ENCODE measurements around the gene SPAG16. TPM values are rescaled to one million over a fixed set of nuclear protein-coding genes. Genes with fewer than 3 reads are reported as not detected.

Gene SPAG16
- total RNA-seq, 2 experiments from 2014 or later, result 11.1 to 12.5 TPM

DNA sequence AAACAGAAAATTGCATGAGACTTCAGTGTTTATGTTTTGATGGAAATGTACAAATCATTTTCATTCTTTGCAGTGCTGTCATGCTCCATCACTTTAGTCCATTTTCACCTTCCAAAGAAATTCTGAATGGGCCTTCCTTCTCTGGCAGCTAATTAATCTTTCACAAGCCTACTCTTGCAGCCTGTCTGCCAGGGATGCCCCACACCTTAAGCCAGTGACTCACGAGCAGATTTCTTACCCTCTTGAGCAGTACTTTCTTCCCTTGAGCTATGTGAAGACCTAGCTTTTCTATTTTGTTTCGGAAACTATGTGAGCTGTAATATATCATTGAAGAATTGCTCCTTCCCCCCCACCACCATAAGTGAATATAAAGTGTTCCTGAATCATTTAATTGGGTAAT is 722.3 kb downstream of the SPAG16 start:
- no peaks in the 10 kb centered on the region for H3K4me1 Mint-ChIP-seq (ENCODE audit: low read depth)
- no peaks in the 10 kb centered on the region for H3K27me3 Mint-ChIP-seq (ENCODE audit: low read depth)
- no peaks in the 10 kb centered on the region for H3K9me3 Mint-ChIP-seq (ENCODE audit: insufficient read depth)
- ChIA-PET CTCF (no interaction called here), POLR2A (no interaction called here)
- ATAC-seq (no peak), DNase-seq (no peak)
- no peak overlapping the region for H3K4me3 Mint-ChIP-seq
- no peak overlapping the region for H3K27ac Mint-ChIP-seq
- no peaks in the 10 kb centered on the region for H3K36me3 Mint-ChIP-seq (ENCODE audit: low read depth)

DNA sequence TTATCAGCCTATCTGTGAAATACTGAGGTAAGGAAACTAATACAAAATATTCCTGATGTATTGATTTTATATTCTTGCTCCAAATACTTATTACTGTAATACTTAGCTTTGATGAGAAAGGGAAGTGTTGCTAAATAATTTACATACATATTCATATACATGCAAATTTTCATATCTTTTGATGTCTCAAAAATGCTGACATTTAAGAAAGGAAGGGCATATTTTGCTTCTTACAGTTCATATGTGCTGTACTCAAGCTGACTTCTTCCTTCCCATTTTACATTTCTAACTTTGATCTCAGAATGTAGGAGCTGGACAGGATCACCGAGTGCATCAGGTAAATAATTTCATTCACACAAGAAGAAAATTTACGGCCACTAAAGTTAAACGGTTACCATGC is 727.4 kb downstream of the SPAG16 start:
- Mint-ChIP-seq H3K36me3 (ENCODE audit: low read depth) (no peaks in the 10 kb centered on the region), H3K27ac (no peak overlapping the region), H3K27me3 (ENCODE audit: low read depth) (no peaks in the 10 kb centered on the region), H3K4me3 (no peak overlapping the region), H3K4me1 (ENCODE audit: low read depth) (no peaks in the 10 kb centered on the region), H3K9me3 (ENCODE audit: insufficient read depth) (no peaks in the 10 kb centered on the region)
- ChIA-PET POLR2A (no interaction called here), CTCF (no interaction called here)
- no peak for ATAC-seq
- DNase-seq, result no peak

DNA sequence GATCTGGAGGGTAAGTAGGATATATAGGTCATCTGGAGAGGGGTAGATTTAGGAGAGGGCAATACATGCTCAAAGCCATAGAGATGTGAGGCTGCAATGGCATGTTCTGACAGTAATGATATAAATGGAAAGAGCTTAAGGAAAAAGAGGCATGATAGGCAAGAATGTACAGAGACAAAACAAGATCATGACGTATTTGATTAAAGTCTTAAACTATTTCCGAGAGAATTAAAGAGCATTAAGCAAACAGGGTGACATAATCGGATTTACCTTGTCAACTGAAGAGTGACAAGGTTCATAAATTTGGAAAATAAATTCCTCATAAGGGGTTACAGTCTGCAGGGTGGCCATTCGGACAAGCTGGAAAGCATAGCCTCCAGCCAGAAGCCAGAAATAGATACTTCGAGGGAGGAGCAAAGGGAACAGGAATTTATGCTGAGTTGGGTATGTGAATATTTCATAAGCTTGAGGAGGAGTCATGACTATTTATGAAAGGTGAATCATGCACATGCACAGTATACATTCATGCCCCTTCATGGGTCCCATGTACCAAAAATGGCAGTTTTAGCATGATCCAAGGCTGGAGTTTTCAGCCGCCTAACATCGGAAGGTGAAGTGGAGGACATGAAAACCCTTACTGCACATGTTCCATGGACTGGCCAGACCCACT is 730.4 kb downstream of the SPAG16 start:
- Mint-ChIP-seq H3K27me3 (ENCODE audit: low read depth) (no peaks in the 10 kb centered on the region), H3K27ac (no peak overlapping the region), H3K9me3 (ENCODE audit: insufficient read depth) (no peaks in the 10 kb centered on the region), H3K4me1 (ENCODE audit: low read depth) (no peaks in the 10 kb centered on the region), H3K4me3 (no peak overlapping the region), H3K36me3 (ENCODE audit: low read depth) (no peaks in the 10 kb centered on the region)
- no peak for DNase-seq
- no peak for ATAC-seq
- CTCF ChIA-PET, result no interaction called here
- POLR2A ChIA-PET, result no interaction called here

DNA sequence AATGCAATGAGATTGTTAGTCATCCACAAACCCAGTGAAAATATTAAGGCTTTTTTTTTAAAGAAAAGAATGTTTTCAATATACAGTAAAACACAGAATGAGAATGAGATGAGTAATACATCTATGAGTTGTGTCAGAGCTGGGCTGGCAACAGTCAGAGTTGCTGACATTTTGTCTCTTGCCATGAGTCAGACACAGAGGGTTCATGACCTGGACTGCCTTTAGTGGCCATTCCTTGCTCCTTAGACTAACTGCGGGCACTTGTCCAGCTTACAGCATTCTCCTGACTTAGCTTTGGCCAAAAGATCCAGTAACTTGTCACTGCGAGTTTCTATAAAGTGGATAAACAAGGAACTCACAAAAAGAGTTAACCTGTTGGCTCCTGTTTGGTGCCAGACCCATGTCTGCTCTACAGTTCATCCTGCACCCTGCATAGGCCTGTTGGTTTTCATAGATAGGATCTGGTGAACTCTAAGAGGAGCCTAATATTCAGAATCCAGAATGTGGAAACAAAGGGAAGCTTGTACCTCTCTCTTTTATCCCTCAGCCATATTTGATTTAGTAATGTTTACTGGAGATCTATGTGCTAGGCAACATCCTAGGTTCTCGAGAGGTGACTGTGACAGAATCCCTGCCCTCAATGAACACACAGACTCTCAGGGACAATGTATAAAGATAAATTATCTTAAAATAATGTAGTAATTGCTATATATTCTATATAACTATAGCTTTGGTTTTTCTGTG is 735.1 kb downstream of the SPAG16 start:
- DNase-seq (no peak), ATAC-seq (no peak)
- ChIA-PET POLR2A (no interaction called here), CTCF (no interaction called here)
- Mint-ChIP-seq H3K4me1 (ENCODE audit: low read depth) (no peaks in the 10 kb centered on the region), H3K27ac (no peak overlapping the region), H3K27me3 (ENCODE audit: low read depth) (no peaks in the 10 kb centered on the region), H3K36me3 (ENCODE audit: low read depth) (no peaks in the 10 kb centered on the region), H3K9me3 (ENCODE audit: insufficient read depth) (no peaks in the 10 kb centered on the region), H3K4me3 (no peak overlapping the region)

DNA sequence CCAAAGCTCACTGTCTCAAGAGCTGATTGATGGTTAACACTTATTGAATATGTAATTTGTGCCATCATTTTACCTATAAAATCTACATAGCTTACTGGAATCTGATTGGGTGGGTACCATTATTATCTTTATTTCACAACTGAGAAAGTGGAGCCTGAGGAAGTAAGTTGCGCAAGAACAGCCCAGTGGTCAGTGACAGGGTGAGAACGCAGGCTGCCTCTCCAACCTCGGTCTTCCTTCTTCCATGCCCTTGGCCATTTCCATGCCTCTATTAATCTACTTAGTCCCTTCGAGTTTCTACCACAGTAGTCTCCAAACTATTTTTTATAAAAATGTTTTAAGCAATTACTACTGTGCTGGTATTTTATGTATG is 735.7 kb downstream of the SPAG16 start:
- Mint-ChIP-seq H3K36me3 (ENCODE audit: low read depth) (no peaks in the 10 kb centered on the region), H3K4me3 (no peak overlapping the region), H3K9me3 (ENCODE audit: insufficient read depth) (no peaks in the 10 kb centered on the region), H3K27ac (no peak overlapping the region), H3K27me3 (ENCODE audit: low read depth) (no peaks in the 10 kb centered on the region), H3K4me1 (ENCODE audit: low read depth) (no peaks in the 10 kb centered on the region)
- ChIA-PET CTCF (no interaction called here), POLR2A (no interaction called here)
- no peak for DNase-seq
- ATAC-seq, result no peak

DNA sequence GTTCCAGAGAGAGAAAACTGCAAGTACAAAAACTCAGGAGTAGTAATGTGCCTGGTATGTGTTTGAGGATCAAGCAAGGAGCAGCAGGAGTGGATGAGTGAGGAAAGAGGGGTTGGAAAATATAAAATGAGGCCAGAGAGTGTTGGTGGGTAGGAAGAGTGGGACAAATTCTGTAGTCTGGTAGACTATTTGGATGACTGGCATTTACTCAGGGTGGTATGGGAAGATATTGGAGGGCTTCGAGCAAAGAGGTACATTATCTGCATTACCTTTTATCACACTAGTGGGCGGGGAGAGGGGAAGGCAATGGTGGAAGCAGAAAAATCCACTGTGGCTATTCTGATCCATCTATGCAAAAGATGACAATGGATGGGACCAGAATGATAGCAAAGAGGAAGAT is 744.9 kb downstream of the SPAG16 start:
- CTCF ChIA-PET, result no interaction called here
- Mint-ChIP-seq H3K27ac (no peak overlapping the region), H3K4me3 (no peak overlapping the region), H3K9me3 (ENCODE audit: insufficient read depth) (no peaks in the 10 kb centered on the region), H3K36me3 (ENCODE audit: low read depth) (no peaks in the 10 kb centered on the region), H3K27me3 (ENCODE audit: low read depth) (no peaks in the 10 kb centered on the region), H3K4me1 (ENCODE audit: low read depth) (no peaks in the 10 kb centered on the region)
- POLR2A ChIA-PET, result no interaction called here
- DNase-seq, result no peak
- ATAC-seq, result no peak

DNA sequence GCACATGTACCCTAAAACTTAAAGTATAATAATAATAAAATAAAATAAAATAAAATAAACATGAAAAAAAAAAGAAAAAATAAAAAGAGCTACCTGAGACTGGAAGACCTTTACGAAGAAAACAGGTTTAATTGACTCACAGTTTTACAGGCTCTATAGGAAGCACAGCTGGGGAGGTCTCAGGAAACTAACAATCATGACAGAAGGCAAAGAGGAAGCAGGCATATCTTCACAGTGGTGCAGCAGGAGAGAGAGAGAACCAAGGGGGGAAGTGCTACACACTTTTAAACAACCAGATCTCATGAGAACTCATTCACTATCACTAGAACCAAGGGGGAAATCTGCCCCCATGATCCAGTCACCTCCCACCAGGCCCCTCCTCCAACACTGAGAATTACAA is 747.3 kb downstream of the SPAG16 start:
- ATAC-seq, result no peak
- H3K9me3 Mint-ChIP-seq (ENCODE audit: insufficient read depth), result no peaks in the 10 kb centered on the region

DNA sequence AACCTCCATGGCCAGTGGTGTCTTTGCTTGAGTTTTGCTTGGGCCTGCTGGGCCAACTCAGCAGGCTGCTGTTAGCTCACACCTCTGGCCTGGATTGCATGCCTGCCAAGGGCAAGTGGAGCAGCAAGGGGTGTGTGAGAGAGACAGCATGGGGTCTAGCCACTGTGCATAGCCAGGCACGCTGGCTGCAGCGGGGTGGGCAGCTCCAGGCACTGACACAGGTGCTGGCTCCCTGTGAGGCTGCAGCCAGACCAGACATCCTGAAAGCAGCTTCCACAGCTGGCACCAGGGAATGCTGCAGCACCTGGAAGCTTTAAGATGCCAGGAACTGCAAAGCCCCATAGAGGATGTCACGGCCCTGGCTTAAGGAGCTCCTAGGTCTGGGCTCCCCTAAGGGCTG is 750.2 kb downstream of the SPAG16 start:
- Mint-ChIP-seq H3K27me3 (ENCODE audit: low read depth) (no peaks in the 10 kb centered on the region), H3K4me3 (no peak overlapping the region), H3K27ac (no peak overlapping the region), H3K4me1 (ENCODE audit: low read depth) (no peaks in the 10 kb centered on the region), H3K36me3 (ENCODE audit: low read depth) (no peaks in the 10 kb centered on the region), H3K9me3 (ENCODE audit: insufficient read depth) (no peaks in the 10 kb centered on the region)
- DNase-seq (no peak), ATAC-seq (no peak)
- ChIA-PET CTCF (no interaction called here), POLR2A (no interaction called here)

More for the DNA sequence above, 747.3 kb downstream of the SPAG16 start:
- POLR2A ChIA-PET, result no interaction called here
- Mint-ChIP-seq H3K36me3 (ENCODE audit: low read depth) (no peaks in the 10 kb centered on the region), H3K27ac (no peak overlapping the region), H3K4me1 (ENCODE audit: low read depth) (no peaks in the 10 kb centered on the region), H3K27me3 (ENCODE audit: low read depth) (no peaks in the 10 kb centered on the region), H3K4me3 (no peak overlapping the region)
- CTCF ChIA-PET, result no interaction called here
- no peak for DNase-seq

DNA sequence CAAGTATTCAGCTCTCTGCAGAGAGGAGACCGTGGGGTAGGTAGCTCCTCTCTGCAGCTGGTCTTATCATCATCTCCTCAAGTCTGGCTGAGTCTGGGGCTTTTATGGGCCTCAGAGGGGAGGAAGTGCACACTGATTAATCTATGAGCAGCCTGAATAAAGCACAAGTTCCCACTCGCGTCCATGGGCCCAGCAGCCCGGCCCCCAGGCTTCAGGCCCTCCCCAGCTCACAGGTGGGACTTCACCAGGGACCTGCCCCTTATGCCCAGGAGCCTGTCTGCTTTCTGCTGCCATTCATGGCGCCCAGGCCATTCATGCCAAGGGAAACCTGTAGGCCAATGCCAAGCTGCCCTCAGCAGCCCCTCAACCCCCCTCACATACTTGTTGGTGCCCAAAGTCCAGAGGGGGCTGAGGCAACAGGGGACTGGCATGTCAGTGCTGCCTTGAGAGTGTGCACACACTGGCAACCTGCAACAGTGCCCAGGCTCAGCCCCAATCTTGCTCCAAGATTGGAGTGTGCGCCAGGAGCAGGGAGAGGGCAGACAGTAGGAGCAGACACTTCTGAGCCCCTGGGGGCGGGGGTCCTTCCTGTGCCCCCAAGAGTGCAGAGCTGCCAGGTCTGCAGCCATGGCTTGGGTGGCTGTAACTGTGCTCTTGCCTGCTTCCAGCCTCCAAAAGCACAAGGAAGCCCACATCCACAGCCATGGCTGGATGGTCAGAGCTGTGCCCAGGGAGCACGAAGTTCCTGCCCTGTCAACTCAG is 751.0 kb downstream of the SPAG16 start:
- no peak for ATAC-seq
- Mint-ChIP-seq H3K27me3 (ENCODE audit: low read depth) (no peaks in the 10 kb centered on the region), H3K4me3 (no peak overlapping the region), H3K9me3 (ENCODE audit: insufficient read depth) (no peaks in the 10 kb centered on the region), H3K27ac (no peak overlapping the region), H3K4me1 (ENCODE audit: low read depth) (no peaks in the 10 kb centered on the region), H3K36me3 (ENCODE audit: low read depth) (no peaks in the 10 kb centered on the region)
- ChIA-PET POLR2A (no interaction called here), CTCF (no interaction called here)
- DNase-seq, result no peak

DNA sequence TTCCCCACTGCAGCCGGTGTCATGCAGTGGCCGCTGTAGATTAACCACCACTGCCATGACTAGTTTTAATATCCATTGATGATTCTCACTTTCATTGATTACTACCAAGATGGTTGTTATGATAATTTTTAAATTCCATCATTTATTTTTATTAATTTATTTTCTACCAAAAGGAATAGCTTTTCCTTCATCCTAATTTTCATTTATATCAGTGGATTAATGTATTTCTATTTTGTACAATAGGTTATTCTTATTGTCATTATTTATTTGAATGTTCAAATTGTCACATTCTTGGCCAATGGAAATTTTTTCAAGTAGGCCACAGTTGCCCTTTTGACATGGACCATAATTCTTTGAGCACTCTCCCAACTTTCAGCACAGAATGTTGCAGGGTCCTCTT is 751.7 kb downstream of the SPAG16 start:
- Mint-ChIP-seq H3K4me1 (ENCODE audit: low read depth) (no peaks in the 10 kb centered on the region), H3K27ac (no peak overlapping the region), H3K36me3 (ENCODE audit: low read depth) (no peaks in the 10 kb centered on the region), H3K9me3 (ENCODE audit: insufficient read depth) (no peaks in the 10 kb centered on the region), H3K27me3 (ENCODE audit: low read depth) (no peaks in the 10 kb centered on the region), H3K4me3 (no peak overlapping the region)
- POLR2A ChIA-PET, result no interaction called here
- ATAC-seq, result no peak
- CTCF ChIA-PET, result no interaction called here
- no peak for DNase-seq

DNA sequence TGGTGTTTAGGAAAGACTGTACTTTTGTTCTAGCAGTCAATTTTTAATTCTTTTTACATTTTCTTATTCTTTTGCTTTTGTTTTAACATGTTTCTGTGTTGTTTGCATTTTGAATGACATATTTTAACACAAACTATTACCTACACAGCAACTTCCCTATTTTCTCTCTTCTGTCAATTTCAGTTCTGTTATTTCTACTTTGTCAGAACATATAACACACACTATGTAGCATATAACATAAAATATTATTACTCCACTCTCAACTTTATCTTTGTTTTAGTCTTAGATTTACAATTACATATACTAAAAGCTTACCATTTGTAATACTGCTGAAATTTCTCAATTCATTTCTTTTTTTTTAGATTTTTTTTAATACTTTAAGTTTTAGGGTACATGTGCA is 753.9 kb downstream of the SPAG16 start:
- no peak overlapping the region for H3K27ac Mint-ChIP-seq
- POLR2A ChIA-PET, result no interaction called here
- ATAC-seq (no peak), DNase-seq (no peak)
- no peak overlapping the region for H3K4me3 Mint-ChIP-seq
- no peaks in the 10 kb centered on the region for H3K27me3 Mint-ChIP-seq (ENCODE audit: low read depth)
- no peaks in the 10 kb centered on the region for H3K4me1 Mint-ChIP-seq (ENCODE audit: low read depth)
- no peaks in the 10 kb centered on the region for H3K36me3 Mint-ChIP-seq (ENCODE audit: low read depth)
- CTCF ChIA-PET, result no interaction called here
- H3K9me3 Mint-ChIP-seq (ENCODE audit: insufficient read depth), result no peaks in the 10 kb centered on the region

DNA sequence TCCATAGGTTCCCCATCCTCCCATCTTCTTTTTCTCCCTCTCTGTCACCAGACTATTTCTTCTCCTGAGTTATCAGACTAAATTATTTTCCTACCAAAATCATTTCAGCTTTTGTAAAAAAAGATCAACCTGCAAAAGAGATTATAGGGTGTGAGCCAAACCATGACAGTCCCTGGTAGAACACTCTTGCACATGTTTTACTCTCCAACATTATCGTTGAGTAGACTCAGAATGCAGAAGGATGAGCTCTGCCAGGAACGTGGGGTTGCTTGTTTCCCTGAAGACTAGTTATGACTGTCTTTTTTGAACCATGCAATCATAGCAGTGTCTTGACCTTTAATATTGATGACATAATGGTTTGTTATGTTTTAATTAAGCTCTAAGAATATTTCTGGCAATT is 766.5 kb downstream of the SPAG16 start:
- ATAC-seq, result no peak

More for the DNA sequence above, 766.5 kb downstream of the SPAG16 start:
- no peaks in the 10 kb centered on the region for H3K36me3 Mint-ChIP-seq (ENCODE audit: low read depth)
- DNase-seq, result no peak
- H3K9me3 Mint-ChIP-seq (ENCODE audit: insufficient read depth), result peaks cover 6% of the 10 kb centered on the region
- POLR2A ChIA-PET, result no interaction called here
- CTCF ChIA-PET, result no interaction called here
- no peaks in the 10 kb centered on the region for H3K27me3 Mint-ChIP-seq (ENCODE audit: low read depth)
- H3K27ac Mint-ChIP-seq, result no peak overlapping the region
- H3K4me1 Mint-ChIP-seq (ENCODE audit: low read depth), result no peaks in the 10 kb centered on the region
- H3K4me3 Mint-ChIP-seq, result no peak overlapping the region
